NCI-H524 (cell line): Measurements from ENCODE around the gene HDHD3.
"Not testable (repeated sequence)": the region's sequence is repeated elsewhere in the genome, so short reads cannot be mapped to it uniquely, and the experiment has no call there.

ENCODE experiments used
- DNase-seq, 2 experiments: peaks; one replicate each; lab custom pipeline; 2025; lab: John Stamatoyannopoulos, UW

Gene HDHD3

DNA sequence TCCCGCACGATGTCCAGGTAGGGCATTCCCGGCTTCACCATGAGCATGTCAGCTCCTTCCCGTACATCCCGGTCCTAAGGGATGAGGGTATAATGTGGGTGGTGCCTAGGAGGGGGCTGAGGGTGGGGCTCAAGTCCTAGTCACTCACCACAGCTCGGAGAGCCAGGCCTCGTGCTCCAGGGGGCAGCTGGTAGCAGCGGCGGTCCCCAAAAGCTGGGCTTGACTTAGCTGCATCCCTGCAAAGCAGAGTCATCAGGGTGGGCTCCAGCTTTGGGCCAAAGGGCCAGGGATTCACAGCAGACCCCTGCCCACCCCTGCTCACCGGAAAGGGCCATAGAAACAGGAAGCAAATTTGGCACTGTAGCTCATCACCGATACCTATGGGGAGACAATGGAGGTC, 12.7 kb upstream of the HDHD3 start:
- DNase-seq, result no peak

DNA sequence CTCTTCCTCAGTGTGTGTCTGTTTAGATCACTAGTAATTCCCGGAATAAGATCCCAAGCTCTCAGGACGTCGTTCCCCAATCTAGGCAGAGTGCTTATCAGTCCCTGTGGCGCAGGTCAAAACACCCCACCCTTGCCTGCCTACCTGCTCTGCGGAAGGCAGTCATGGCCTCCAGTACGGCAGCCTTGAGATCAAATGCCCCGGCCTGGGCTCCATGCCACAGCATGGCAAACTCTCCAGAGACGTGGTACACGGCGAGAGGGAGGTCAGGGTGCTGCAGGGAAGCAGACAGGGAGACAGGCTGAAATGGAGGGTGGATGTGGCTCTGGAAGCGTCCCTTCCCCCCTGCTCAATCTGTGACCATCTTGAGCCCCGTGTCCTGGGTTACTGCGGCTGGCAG, 12.0 kb upstream of the HDHD3 start:
- no peak for DNase-seq

GRCh38 chr9:113387560-113388230, 10.9 kb upstream of the HDHD3 start:
- DNase-seq, result no peak

- no peak for DNase-seq
These were observed 10.0 kb upstream of the HDHD3 start for GRCh38 chr9:113386571-113387393.

GRCh38 chr9:113381909-113382411, 5.2 kb upstream of the HDHD3 start:
- no peak for DNase-seq

DNA sequence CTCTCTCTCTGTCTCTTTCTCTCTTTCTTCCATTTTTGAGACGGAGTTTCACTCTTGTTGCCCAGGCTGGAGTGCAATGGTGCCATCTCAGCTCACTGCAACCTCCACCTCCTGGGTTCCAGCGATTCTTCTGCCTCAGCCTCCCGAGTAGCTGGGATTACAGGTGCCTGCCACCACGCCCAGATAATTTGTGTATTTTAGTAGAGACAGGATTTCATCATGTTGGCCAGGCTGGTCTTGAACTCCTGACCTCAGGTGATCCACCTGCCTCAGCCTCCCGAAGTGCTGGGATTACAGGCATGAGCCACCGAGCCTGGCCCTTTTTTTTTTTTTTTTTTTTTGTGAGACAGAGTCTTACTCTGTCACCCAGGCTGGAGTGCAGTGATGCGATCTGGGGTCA, 4.7 kb upstream of the HDHD3 start:
- DNase-seq, result not testable (repeated sequence)

DNA sequence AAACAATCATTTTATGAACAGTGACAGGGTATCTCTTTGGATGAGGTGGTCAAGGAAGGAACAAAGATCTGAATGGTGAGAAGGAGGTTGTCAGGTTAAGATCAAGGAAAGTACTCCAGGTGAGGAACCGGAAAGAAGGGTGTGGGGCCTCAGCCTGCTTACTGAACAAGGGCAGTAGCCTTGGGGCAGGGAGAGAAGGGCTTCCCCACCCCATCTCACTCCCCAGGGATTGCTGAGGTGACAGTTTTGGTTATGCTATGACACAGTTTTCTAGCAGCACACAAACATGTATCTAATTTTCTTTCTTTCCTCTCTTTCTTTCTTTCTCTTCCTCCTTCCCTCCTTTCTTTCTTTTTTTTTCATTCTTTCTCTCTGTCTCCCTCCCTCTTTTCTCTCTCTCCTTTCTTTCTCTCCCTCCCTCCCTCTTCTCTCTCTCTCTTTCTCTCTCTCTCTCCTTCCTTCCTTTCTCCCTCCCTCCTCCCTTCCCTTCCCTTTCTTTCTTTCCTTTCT, 4.1 kb upstream of the HDHD3 start:
- no peak for DNase-seq

- DNase-seq, result not testable (repeated sequence)
These were observed 3.0 kb upstream of the HDHD3 start for GRCh38 chr9:113379829-113380210.

- DNase-seq, result not testable (repeated sequence)
These were observed 2.5 kb upstream of the HDHD3 start for GRCh38 chr9:113379094-113379828.

DNA sequence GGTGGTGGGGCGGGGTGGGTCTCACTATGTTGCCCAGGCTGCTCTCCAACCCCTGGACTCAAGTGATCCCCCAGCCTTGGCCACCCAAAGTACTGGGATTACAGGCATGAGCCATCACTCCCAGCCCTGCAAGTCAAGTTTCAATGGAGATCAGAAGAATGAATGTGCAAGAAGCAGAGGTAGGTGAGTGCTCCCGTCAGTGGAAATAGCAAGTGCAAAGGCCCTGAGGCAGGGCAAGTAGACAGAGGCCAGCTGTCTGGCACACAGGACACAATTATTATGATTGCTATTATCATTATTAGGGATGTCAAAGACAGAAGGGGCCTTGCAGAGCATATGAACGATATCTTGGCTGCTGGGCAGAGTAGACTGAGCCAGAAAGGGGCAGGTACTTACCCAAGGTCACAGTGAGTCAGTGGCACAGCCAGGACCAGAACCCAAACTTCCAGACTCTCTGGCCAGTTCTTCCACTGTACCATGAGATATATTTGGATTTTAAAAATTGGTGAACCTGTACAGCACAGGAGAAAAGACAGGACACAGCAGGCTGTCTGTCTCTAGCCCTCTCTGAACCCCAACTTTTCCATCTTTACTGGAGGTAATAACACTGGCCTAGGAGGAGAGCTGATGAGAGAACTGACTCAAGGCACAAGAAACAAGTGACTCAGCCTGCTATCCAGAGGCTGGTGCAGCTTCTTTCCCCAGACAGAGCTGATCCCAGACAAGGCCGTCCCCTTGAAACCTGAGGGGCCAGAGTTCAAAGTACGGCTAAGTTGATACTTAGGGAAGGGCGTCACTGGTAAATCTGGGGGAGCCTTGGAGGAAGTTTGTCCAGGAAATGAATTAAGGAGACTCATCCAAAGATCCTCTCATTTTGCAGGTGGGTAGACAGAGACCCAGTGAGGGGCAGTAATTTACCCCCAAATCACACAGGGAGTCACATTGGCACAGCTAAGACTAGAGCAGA, 1.4 kb downstream of the HDHD3 start:
- no peak for DNase-seq

DNA sequence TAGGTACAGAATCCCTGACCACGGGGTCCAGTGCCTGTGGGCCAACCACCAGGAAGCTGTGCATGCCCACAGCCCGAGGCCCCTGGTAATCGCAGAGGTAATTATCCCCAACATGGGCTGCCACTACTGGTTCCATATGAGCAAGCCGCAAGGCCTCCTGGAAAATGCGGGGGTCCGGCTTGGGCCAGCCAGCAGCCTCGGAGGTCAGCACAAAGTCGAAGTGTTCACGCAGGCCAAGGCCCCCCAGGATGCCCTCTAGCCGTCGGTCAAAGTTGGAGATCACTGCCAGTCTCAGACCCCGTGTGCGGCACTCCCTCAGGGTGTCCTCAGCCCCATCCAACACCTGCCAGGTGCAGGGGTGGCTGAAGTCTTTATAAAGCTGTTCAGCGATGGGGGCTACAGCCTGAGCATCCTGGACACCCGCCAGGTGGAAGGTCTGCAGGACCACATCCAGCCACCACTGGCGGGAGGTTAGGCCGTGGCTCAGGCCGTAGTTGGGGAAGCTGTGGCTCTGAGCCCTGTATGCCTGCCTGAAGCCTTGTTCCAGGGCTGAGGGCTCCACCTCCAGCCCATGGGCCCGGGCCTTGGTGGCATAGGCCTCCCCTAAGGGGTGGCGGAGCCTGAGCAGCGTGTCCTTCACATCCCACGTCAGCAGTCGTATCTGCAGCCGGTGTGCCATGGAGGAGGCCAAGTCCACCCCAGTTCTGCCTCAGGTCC, 3.0 kb downstream of the HDHD3 start:
- DNase-seq, result no peak

GRCh38 chr9:113373256-113373655, 3.5 kb downstream of the HDHD3 start:
- DNase-seq, result no peak

DNA sequence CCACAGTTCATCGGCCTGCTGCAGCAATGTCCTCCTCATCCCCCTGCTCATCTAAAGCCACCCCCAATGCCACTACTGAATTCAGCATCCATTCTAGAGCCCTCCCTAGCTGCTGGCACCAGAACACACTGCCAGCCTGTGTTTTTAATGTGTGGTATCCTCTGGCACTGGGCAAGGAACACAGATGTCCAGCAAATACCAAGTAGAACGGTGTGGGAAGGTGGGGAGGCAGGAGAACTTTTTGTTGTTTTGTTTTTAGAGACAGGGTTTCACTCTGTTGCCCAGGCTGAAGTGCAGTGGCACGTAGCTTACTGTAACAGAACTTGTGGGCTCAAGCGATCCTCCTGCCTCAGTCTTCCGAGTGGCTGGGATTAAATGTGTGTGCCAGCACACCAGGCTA, 4.7 kb downstream of the HDHD3 start:
- DNase-seq, result no peak

DNA sequence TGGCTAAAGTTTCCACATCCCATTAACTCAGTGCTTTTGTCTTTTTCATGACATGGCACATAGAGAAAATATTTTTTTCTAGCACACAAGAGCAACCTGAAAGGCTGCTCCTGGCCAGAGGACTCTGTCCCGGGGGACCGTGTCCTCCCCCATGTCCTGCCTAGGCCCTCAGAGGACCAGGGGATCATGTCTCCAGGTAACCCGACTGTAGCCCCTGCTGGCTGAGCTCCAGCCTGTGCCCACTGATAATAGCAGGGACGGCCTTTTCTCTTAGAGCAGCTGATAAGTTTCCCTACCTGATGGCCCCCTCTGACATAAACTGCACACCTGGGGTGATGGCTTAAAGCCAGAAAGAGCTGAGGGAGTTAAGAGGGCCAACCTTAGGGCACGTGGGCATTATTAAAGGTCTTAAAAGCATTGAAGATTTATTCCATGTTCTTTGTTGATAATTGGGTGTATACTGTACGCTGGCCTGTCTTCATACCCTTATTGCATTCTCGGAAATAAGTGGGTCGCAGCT, 5.9 kb downstream of the HDHD3 start:
- DNase-seq, result no peak

- no peak for DNase-seq
These were observed 7.0 kb downstream of the HDHD3 start for GRCh38 chr9:113369855-113370140.

GRCh38 chr9:113368982-113369854, 7.6 kb downstream of the HDHD3 start:
- no peak for DNase-seq

DNA sequence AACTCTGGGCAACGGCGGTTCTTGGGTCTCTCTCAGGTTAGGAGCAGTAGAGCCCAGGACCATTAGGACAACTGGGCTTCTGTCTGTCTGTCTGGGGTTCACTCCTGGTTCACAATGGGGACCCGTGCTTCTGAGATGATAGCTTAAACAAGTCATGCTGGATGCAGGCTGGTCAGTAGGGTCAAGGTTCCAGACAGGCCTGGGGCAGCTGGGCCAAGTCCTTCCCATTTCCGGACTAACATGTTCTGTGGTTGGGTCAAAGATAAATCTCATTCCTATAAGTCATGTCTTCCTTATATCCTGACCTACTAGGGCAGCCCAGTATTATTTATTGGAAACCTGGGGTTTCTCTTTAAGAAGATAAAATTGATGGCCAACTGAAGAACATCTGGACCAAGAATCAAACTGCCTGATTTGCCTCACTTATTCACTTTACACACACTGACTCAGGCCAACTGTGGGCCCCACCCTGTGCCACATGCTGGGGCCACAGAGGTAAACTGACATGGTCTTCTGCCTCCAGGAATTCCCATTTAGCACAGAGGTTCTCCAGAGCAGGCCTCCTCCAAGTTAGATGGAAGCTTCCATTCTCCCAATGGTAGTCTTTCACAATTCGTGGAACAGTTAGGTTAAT, 8.3 kb downstream of the HDHD3 start:
- no peak for DNase-seq

DNA sequence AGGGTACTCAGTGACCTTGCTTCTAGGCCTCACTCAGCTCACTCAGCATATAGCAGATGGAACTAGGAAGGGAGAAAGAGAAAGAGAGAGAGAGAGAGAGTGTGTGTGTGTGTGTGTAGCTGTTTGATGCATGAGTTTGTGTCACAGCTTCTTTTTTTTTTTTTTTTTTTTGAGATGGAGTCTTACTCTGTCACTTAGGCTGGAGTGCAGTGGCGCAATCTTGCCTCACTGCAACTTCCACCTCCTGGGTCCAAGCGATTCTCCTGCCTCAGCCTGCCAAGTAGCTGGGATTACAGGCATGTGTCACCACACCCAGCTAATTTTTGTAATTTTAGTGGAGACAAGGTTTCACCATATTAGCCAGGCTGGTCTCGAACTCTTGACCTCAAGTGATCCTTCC, 11.1 kb downstream of the HDHD3 start:
- DNase-seq, result not testable (repeated sequence)

- DNase-seq, result no peak
These were observed 11.8 kb downstream of the HDHD3 start for GRCh38 chr9:113364951-113365350.
